Stimulated activated CD4-positive, alpha-beta T cell treated with anti-CD3 and anti-CD28 coated beads, Interleukin-4, amount 100 ng/mL, for 24 hours (primary cell): ENCODE measurements around the gene DVL3.
A peak's percentile ranks its signal among the peaks of the same experiment; 100 is the strongest.

Source experiments
- DNase-seq: peaks from one replicate; pipeline ENCODE4 v3.0.0-alpha.2; 2020

Gene DVL3

DNA sequence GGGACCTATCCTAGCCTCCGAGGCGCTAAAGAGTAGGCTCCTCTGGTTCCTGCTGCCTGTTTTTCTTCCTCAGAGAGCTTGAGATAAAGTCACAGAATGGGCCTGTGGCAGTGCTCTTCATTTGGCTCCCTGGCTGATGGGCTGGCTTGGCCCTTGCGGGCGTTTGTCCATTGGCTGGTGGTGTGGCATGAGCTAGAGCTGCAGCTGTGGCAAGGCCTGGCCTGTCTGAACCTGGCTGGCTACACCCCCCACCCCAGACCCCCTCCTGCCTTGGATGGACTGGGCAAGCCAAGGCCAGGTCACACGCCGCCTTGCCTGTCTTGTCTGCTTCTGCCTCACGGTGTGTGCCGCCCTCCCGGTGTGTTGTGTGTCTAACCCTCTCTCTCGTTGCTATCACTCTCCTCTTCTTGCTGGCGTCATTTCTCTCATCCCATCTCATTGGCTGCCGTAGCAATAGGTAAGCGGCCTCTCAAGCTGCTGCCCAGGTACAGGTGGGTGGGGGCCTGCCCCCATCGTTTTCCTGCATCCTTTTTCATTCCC lies 22.7 kb downstream of the DVL3 start:
- no peak for DNase-seq

DNA sequence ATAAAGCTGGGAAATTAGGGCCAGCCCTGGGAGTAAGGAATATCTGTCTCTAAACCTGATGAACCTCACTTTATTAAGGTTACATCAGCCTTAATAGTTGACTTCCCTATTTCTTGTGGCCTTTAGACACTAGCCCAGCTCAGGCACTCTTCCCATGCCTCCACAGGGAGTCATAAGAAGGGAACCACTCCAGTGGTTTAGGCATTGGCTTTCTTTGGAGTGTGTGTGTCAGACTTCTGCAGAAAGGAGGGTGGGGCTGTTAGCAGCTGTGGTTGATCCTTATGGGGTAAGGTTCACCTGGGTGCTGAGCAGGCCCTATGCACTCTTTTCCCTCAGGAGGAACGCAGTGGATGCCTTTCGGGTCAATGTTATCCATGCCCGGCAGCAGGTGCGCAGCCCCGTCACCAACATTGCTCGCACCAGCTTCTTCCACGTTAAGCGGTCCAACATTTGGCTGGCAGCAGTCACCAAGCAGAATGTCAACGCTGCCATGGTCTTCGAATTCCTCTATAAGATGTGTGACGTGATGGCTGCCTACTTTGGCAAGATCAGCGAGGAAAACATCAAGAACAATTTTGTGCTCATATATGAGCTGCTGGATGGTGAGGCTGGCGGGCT lies 23.5 kb downstream of the DVL3 start:
- no peak for DNase-seq

DNA sequence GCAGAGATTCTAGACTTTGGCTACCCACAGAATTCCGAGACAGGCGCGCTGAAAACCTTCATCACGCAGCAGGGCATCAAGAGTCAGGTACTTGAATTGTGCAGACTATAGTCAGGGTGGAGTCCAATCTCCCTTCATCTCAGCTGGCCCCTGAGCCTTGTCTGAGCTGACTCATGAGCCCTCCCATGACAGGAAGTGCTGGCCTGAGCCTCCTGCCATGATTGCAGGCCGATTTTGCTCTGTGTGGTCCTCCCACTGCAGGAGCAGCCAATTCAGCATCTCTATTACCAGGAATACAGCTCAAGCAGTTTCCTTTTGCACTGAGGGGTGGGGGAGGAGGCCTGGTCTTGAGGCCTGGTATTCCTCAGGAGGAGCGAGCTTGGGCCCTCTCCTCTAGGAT lies 25.0 kb downstream of the DVL3 start:
- no peak for DNase-seq

DNA sequence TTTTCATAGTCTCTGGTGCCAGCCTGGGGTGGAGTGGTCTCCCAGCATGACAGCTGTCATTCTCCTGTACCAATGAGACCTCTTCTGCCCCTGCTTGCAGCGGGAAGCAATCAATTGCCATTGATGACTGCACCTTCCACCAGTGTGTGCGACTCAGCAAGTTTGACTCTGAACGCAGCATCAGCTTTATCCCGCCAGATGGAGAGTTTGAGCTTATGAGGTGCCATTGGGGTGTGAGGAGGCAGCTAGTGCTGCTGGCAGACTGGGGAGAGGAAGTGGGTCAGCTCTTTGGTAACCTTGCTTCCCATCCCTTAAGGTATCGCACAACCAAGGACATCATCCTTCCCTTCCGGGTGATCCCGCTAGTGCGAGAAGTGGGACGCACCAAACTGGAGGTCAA lies 26.4 kb downstream of the DVL3 start:
- DNase-seq: no peak

DNA sequence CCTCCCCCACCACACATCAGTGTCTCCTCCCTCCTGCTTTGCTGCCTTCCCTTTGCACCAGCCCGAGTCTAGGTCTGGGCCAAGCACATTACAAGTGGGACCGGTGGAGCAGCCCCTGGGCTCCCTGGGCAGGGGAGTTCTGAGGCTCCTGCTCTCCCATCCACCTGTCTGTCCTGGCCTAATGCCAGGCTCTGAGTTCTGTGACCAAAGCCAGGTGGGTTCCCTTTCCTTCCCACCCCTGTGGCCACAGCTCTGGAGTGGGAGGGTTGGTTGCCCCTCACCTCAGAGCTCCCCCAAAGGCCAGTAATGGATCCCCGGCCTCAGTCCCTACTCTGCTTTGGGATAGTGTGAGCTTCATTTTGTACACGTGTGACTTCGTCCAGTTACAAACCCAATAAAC lies 28.5 kb downstream of the DVL3 start:
- DNase-seq: no peak

DNA sequence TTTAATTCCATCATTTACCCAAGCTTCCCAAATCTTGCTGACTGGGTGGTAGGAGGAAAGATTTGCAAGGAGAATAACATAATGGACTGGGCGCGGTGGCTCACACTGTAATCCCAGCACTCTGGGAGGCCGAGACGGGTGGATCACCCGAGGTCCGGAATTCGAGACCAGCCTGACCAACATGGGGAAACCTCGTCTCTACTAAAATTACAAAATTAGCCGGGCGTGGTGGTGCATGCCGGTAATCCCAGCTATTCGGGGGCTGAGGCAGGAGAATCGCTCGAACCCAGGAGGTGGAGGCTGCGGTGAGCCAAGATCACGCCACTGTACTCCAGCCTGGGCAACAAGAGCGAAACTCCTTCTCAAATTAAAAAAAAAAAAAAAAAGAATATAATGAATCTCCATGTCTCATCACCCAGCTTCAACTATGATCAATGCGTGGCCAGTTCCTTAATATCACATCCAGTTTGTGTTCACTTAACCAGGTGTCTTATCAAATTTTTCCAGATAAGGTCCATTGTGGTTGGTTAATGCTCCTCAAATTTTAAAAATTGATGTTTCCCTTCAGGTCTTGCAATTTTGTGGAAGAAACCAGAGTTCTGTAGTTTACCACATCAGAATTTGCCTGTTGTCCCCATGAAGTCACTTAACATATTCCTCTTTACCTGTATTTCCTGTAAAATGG lies 29.5 kb downstream of the DVL3 start:
- DNase-seq: no peak

DNA sequence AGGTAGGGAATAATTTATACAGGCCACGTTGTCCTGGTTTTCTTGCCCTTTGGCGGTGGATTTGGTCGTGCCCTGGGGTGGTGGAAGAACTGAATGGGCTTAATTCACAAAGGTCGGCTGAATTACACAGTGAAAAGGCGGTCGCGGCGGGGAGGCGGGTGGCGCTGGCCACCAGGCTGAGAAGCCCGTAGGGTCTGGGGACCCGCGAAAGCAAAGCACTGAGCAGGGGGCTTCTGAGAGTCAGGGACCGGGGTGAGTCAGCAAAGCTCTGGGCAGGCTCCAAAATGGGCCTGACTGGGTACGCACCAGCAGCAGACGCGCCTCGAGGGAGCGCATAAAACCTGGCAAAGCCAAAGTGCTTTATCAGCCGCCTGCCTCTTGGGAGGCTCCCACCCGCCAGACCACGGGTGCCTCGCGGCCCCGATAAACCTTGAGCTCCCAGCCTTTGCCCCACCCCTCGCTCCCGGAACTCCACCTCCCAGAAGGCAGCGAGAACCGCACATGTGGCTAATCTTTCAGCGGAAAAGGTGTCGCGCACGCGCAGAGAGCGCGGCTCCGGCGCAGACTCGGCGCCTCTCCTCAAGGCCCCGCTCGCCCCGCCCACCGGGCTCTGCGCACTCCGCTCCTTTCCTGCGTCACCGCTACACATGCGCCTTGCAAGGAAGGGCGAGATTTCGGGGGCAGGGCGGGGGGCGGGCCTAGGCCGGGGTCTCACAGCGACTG lies 30.4 kb downstream of the DVL3 start:
- peak; percentile 99 for DNase-seq

DNA sequence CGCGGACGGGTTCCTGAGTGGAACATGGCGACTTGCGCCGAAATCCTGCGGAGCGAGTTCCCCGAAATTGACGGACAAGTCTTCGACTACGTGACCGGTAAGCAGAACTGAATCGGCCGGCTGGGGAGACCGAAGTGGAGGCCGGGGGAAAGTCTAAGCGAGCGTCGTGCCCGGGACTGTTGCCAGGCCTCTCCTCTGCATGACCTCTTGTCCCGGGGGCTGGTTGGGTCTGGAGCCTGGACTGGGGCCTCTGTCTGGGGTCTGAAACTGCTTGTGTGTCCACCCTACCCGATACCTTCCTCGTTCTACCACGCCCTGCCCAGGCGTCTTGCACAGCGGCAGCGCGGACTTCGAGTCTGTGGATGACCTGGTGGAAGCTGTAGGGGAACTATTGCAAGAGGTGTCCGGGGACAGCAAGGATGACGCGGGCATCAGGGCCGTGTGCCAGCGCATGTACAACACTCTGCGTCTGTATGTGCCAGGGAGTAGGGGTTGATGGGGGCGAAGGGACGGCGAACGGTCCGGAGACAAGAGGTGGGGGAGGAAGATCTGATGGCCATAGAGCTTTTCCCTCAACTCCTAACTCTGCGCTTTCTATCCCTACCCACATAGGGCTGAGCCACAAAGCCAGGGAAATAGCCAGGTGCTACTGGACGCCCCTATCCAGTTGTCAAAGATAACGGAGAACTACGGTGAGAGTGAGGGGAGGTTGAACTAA lies 31.2 kb downstream of the DVL3 start, which contains the start of gene ABCF3:
Gene ABCF3, plus strand, starts transcription at position 16 of the 718 bp plus-strand sequence. Its CDS starts 9 bp downstream, at position 25.
- no peak for DNase-seq

DNA sequence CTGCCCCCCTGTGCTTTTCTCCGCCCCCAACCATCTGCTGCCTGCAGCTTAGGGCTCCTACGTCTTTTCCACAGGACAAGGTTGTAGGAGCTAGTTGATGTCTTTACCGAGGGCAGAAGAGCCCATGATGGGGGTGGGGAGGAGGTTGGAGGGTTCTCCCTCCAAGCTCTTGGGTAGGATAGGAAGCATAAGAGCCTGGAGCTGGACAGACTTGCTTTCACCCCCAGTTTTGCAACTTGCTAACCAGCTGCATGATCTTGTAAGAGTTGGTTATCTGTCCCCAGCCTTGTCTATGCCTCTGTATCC lies 31.7 kb downstream of the DVL3 start:
- no peak for DNase-seq

DNA sequence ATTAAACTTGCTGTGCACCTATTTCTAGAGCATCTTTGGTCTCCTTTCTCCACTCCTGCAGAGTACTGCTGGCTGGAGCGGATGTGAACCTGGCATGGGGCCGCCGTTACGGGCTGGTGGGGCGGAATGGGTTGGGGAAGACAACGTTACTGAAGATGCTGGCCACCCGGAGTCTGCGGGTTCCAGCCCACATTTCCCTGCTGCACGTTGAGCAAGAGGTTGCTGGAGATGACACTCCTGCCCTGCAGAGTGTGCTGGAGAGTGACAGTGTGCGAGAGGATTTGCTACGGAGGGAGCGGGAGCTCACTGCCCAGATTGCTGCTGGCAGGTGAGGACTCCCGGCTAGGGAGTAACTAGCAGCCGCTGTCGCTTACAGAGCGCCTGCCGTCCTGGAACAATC lies 32.9 kb downstream of the DVL3 start:
- no peak for DNase-seq

DNA sequence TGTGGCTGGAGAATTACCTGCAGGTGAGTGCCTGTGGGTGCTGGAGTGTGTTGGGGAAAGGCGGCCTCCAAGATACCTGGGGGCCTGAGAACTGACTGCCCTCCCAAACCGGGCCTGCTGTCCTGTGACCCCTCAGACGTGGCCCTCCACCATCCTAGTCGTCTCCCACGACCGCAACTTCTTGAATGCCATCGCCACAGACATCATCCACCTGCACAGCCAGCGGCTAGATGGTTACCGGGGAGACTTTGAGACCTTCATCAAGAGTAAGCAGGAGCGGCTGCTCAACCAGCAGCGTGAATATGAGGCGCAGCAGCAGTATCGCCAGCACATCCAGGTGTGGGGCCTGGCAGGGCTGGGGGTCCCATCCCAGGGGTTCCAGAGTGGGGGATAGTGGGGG lies 34.2 kb downstream of the DVL3 start:
- no peak for DNase-seq

DNA sequence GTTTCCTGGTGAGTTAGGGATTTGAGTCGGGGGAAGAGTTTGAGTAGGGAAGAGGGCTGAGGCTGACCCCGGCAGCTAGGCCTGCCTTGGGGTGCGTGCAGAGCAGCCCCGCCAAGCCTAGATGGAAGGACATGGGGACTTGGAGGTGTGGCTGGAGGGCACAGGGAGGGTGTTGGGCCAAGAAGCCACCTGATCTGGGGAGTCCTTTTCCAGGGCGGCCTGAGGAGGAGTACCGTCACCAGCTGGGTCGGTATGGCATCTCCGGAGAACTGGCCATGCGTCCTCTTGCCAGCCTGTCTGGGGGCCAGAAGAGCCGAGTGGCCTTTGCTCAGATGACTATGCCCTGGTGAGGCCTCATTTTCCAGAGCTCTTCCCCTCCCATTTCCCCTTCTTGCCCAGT lies 37.7 kb downstream of the DVL3 start:
- no peak for DNase-seq

DNA sequence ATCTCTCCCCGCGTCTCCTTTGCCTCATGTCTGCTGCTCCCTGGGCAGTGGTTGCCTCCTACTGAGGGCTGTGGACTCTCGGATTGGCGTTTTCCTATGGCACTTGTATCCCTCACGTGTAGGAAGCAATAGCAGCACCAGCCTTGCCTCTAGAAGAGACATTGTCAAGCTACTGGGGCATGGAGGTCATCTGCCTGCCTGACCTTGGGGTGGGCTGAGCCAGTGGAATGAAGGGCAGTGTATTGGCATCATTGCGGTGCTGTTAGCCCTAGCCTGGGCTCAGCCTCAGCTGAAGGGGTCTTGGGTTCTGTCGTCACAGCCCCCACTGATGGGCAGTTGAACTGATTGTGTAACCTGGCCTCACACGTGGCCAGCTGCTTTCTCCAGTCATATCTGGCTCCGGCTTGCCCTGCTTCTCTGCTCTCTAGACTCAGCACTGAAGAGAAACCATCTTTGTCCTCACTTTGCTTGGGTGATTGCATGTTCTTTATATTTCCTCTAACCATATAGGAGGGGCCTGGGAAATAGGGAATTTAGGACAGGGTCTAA lies 38.9 kb downstream of the DVL3 start:
- DNase-seq: no peak

DNA sequence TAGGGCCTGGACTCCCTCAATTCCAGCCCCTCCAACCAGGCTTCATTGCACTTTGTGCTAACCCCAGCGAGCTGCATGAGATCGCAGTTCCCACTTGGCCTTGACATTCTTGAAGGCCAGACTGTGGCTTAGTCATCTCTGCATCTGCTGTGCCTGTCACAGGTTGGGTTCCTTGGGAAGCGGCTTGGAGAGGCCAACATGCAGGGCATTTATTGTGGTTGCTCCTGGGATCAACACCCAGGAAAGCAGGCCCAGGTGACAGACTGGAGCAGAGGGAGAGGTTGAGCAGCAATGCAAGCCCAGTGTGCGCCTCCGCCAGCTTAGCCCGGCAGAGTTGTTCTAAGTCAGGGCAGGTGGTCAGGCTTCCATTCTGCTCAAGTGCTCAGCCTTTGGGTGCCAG lies 41.4 kb downstream of the DVL3 start:
- no peak for DNase-seq

DNA sequence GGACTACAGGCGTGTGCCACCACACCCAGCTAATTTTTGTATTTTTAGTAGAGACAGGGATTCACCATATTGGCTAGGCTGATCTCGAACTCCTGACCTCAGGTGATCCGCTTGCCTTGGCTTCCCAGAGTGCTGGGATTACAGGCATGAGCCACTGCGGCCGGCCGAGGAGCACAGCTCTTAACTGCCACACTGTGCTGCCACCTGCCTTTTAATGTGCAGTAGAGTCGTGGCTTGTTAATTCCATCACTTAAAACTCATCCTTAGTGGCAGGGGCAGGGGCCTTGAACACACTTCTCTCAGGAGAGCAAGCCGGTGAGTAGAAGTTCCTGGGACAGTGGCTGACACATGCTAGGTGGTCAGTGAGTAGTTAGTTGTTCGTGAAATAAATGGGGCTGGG lies 43.3 kb downstream of the DVL3 start:
- no peak for DNase-seq

DNA sequence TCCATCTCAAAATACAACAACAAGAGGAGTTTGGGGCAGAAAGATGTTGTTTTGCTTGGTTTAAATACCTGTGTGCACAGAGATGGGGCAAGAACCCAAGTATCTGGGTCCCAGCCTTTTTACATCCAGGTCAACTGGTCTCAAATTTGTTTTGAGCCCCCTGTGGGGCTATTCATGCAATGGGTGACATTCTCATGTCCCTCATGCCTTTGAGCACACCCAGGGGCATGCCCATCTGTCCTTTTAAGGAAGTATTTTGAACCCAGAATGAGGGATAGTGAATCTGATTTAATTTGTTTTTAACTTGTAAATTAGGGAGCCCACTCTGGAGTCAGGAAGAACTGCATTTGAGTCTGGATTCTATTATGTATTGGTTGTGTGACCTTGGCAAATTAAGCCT lies 45.6 kb downstream of the DVL3 start:
- no peak for DNase-seq

DNA sequence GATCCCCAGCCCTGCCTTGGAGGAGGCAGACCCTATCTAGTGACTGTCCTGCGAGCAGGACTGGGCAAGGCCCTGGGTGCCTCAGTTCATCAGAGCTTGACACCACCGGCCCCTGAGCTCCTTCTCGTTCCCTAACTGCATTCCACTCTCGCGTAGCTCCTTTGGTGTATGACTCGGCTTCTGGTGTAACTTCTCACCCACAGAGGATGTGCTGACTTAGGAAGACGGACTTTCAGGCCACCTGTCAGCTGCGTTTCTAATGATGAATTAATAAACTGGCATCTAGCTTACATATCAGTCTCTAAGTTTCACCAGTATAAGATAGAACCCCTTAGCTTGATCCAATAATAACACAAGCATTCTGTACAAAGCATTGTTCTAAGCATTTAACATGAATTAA lies 48.3 kb downstream of the DVL3 start:
- DNase-seq: no peak

DNA sequence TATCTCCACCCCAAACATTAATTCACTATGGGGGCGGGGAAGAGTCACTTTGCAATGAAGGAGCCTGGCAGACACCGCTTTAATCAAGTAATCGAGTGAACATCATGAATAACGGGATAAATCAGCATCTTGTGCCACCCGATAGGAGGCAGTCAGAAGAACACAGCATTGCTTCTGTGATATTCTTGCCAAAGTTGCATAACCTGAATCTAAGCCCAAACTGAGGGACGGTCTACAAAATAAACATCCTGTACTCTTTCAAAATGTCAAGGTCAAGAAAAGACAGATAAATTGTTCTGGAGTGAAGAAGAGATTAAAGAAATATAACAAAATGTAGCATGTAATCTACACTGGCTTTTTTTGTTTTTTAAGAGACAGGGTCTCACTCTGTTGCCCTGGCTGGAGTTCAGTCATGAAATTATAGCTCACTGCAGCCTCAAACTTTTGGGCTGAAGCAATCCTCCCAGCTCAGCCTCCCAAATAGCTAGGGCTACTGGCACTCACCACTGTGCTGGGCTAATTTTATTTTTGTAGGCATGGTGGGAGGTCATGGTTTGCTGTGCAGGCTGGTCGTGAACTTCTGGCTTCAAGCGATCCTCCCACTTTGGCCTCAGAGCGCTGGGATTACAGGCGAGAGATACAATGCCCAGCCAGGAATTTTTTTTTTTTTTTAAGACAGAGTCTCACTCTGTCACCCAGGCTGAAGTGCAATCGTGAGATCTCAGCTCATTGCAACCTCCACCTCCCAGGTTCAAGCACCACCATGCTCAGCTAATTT lies 54.2 kb downstream of the DVL3 start:
- no peak for DNase-seq

DNA sequence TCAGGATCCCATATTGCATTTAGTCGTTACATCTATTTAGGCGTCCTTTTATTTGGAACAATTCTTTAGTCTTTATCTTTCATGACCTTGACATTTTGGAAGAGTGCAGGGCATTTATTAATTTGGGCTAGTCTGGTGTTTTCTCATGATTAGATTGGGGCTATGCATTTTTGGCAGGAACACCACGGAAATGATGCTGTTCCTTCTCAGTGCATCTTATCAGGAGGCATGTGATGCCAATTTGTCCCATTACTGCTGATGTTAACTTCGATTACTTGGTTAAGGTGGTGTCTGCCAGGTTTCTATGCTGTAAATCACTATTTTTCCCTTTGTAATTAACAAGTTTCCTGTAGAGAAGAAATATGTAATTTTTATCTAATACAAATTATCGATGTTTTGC lies 56.1 kb downstream of the DVL3 start:
- DNase-seq: no peak

DNA sequence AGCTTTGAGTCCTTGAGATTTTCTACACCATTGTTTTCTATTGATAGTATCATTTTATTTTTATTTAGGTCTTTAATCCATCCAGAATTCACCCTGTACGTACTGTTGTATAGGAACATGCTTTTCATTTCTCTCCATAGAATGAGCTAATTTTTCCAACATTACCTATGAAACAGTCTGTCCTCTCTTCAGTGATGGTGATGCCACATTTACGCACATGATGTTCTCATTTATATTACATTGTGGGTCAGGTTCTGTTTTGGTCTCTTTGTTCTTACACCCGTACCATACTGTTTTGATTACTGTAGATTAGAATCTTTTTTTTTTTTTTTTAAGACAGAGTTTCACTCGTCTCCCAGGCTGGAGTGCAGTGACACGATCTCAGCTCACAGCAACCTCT lies 56.5 kb downstream of the DVL3 start:
- DNase-seq: no peak

DNA sequence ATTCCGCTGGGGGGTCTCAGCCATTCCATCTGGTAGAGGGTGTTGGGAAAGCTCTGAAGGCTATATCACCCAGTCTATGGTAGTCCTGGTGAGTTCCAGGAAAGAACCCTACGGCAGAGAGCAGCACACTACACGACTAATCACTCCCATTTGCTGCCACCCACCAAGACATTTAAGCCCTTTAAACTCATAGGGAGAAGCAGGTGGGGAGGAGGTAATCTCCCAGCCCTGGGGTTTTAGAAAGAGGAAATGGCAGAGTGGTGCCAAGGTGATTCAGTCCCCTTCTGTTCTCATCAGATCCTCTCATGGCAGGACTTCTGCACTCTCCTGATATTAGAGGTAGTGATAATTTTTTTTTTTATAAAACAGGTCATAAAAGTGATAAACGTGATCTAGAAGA lies 63.6 kb downstream of the DVL3 start:
- DNase-seq: no peak

DNA sequence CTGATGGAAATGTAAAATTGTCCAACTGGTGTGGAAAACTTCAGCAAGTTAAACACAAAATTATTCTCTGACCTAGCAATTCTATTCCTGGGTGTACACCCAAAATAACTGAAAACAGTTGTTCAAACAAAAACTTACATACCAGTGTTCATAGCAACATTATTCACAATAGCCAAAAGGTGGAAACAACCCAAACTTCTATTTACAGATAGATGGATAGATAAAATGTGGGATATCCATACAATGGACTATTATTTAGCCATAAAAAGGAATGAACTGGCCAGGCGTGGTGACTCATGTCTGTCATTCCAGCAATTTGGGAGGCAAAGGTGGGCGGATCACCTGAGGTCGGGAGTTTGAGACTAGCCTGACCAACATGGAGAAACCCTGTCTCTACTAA lies 67.3 kb downstream of the DVL3 start:
- no peak for DNase-seq
